Measurements from ENCODE around the gene B4GALT5.
A peak's percentile ranks its signal among the peaks of the same experiment; 100 is the strongest.
"Not testable (repeated sequence)": the region's sequence is repeated elsewhere in the genome, so short reads cannot be mapped to it uniquely, and the experiment has no call there.

Gene B4GALT5

GRCh38 chr20:49680484-49680883 lies 33.2 kb downstream of the B4GALT5 start:
- DNase-seq (ENCODE audit: low read depth in 2 of 2), result no peak

GRCh38 chr20:49679634-49680033 lies 34.0 kb downstream of the B4GALT5 start:
- DNase-seq (ENCODE audit: low read depth in 2 of 2), result no peak

GRCh38 chr20:49677777-49678758 lies 35.6 kb downstream of the B4GALT5 start:
- DNase-seq (ENCODE audit: low read depth in 2 of 2), result no peak

- DNase-seq (ENCODE audit: low read depth in 2 of 2), result no peak
Observed at GRCh38 chr20:49676581-49677291, 36.9 kb downstream of the B4GALT5 start.

GRCh38 chr20:49675368-49676151 lies 38.1 kb downstream of the B4GALT5 start:
- DNase-seq (ENCODE audit: low read depth in 2 of 2), result no peak

GRCh38 chr20:49674383-49675352 lies 39.0 kb downstream of the B4GALT5 start:
- DNase-seq (ENCODE audit: low read depth in 2 of 2), result no peak

- no peak for DNase-seq (ENCODE audit: low read depth in 2 of 2)
Observed at GRCh38 chr20:49672096-49672664, 41.5 kb downstream of the B4GALT5 start.

GRCh38 chr20:49671433-49671832 lies 42.2 kb downstream of the B4GALT5 start:
- DNase-seq (ENCODE audit: low read depth in 2 of 2), result no peak

GRCh38 chr20:49669601-49670189 lies 44.0 kb downstream of the B4GALT5 start:
- no peak for DNase-seq (ENCODE audit: low read depth in 2 of 2)

- not testable (repeated sequence) for DNase-seq (ENCODE audit: low read depth in 2 of 2)
Observed at GRCh38 chr20:49668878-49669195, 44.8 kb downstream of the B4GALT5 start.

GRCh38 chr20:49668181-49668877 lies 45.3 kb downstream of the B4GALT5 start:
- peak in 1 of 2 donors; percentile 5 for DNase-seq (ENCODE audit: low read depth in 2 of 2)

- DNase-seq (ENCODE audit: low read depth in 2 of 2), result no peak
Observed at GRCh38 chr20:49666911-49667310, 46.8 kb downstream of the B4GALT5 start.

- DNase-seq (ENCODE audit: low read depth in 2 of 2), result no peak
Observed at GRCh38 chr20:49665796-49666195, 47.9 kb downstream of the B4GALT5 start.

- DNase-seq (ENCODE audit: low read depth in 2 of 2), result no peak
Observed at GRCh38 chr20:49664612-49665313, 48.9 kb downstream of the B4GALT5 start.

- no peak for DNase-seq (ENCODE audit: low read depth in 2 of 2)
Observed at GRCh38 chr20:49663112-49663511, 50.6 kb downstream of the B4GALT5 start.

- no peak for DNase-seq (ENCODE audit: low read depth in 2 of 2)
Observed at GRCh38 chr20:49661560-49662329, 51.9 kb downstream of the B4GALT5 start.

GRCh38 chr20:49660912-49661311 lies 52.8 kb downstream of the B4GALT5 start:
- no peak for DNase-seq (ENCODE audit: low read depth in 2 of 2)

- DNase-seq (ENCODE audit: low read depth in 2 of 2), result no peak
Observed at GRCh38 chr20:49659056-49659455, 54.6 kb downstream of the B4GALT5 start.
